IPS-NIHi7 (cell line): ENCODE results near the gene PKNOX1.
"Not testable (repeated sequence)": the region's sequence is repeated elsewhere in the genome, so short reads cannot be mapped to it uniquely, and the experiment has no call there.

ENCODE experiments used
- DNase-seq: peaks from one replicate; pipeline ENCODE4 v3.0.0; 2012; ENCODE audit warnings: mixed read lengths; ENCODE audit errors: extremely low spot score

Gene PKNOX1, protein sequence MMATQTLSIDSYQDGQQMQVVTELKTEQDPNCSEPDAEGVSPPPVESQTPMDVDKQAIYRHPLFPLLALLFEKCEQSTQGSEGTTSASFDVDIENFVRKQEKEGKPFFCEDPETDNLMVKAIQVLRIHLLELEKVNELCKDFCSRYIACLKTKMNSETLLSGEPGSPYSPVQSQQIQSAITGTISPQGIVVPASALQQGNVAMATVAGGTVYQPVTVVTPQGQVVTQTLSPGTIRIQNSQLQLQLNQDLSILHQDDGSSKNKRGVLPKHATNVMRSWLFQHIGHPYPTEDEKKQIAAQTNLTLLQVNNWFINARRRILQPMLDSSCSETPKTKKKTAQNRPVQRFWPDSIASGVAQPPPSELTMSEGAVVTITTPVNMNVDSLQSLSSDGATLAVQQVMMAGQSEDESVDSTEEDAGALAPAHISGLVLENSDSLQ

DNA sequence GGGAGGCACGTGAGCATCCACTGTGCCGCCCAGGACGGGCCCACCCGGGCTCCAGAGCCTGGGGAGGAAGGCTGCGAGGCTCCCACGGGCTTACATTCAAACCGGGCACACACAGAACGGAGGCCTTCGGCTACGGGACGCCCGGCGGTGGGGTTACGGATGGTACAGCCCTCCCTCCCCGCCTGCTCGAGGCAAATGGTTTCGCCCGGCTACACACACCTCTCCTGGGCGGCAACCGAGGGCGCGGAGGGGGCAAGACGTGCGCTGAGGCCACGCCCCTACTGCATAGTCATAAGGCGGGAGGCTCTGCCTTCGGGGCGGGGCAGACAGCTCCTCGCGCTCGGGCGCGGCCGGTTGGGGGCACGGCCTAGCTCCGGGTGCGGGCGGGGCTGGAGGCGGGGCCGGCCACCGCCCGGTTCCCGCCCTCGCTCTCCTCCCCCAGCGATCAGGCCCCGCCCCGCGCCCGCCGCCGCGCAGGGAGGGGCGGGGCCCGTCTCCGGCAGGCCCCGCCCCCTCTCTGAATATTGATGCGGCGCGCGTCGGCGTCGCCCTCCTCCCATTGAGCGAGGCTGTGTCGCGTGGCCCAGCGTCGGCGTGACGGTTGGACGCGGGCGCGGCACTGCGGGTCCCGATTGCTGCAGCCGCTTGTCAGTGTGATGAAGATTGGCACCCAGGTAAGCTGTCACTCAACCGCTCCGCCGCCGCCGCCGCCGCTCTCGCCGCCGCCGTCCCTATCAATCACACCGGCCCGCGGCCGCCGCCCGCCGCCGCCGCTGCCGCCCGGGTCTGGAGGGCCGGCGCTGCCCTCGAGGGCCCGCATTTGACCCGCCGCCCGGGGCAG is at the start of gene PKNOX1:
Gene PKNOX1, plus strand, starts transcription at position 572 of the 841 bp plus-strand sequence. CDS start 29,820 bp downstream, outside the sequence.
- DNase-seq: peak; percentile 98

DNA sequence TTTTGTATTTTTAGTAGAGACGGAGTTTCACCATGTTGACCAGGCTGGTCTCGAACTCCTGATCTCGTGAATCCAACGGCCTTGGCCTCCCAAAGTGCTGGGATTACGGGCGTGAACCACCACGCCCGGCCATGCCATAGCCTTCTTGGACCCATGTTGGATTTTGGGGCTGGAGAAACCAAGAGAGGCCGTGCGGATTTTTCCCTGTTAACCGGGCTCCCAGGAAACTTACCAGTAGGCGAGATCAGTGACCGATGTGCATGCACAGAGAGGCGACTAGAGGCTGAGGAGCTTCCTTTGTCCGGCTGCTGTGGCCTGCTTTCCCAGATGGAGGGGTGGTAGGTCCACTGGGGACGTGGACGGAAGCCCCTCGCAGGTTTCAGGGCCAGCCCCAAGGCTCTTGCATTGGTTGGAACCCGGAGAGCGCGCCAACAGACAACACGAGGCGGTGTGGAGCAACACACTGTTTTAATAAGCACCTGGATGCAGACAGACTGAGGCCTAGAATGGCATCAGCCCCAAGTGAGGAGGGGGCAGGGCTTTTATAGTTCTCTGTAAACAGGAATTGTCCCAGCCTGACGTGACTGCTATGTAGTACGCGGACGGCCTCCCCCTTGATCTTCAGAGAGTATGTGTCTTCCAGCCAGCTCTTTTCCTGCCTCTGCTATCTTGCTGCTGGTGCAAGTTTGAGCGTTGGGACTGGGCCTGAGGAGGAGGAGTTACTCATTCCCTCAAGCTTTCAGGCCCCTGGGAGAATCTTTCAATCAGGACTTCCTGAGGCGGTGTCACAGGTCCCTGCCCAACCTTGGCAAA is 49.0 kb upstream of the PKNOX1 start, which contains the start of gene ERVH48-1:
Gene ERVH48-1, minus strand, starts transcription at position 517 of the 813 bp plus-strand sequence. CDS start 6,624 bp downstream, outside the sequence.
- DNase-seq: peak; percentile 26

DNA sequence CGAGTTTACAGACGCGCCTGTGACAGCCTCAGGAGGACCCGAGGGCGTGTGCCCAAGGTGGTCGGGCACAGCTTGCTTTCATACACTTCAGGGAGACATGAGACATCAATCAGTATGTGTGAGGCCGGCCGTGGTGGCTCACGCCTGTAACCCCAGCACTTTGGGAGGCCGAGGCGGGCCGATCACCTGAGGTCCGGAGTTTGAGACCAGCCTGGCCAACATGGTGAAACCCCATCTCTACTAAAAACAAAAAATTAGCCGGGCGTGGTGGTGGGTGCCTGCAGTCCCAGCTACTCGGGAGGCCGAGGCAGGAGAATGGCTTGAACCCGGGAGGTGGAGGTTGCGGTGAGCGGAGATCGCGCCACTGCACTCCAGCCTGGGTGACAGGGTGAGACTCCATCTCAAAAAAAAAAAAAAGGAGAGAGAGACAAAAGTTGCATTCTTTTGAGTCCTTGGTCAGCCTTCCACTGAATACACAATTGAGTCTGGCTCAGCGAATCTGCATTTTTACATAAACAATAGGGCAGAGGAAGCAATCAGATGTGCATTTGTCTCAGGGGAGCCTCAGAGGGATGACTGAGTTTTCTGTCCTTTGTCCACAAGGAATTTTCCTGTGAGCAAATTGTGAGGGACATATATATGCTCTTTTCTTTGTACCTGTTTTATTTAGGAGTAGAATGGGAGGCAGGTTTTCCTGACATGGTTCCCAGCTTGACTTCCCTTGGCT is 46.7 kb upstream of the PKNOX1 start:
- not testable (repeated sequence) for DNase-seq

DNA sequence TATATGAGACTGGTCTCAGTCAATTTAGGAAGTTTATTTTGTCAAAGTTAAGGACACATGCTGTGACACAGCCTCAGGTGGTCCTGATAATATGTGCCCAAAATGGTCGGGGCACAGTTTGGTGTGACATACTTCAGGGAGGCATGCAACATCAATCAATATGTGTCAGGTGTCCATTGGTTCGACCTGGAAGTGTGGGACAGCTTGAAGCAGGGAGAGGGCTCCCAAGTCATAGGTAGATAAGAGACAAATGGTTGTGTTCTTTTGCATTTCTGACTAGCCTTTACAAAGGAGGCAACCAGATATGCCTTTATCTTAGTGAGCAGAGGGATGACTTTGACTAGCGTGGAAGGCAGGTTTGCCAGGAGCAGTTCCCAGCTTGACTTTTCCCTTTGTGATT is 44.4 kb upstream of the PKNOX1 start:
- no peak for DNase-seq

DNA sequence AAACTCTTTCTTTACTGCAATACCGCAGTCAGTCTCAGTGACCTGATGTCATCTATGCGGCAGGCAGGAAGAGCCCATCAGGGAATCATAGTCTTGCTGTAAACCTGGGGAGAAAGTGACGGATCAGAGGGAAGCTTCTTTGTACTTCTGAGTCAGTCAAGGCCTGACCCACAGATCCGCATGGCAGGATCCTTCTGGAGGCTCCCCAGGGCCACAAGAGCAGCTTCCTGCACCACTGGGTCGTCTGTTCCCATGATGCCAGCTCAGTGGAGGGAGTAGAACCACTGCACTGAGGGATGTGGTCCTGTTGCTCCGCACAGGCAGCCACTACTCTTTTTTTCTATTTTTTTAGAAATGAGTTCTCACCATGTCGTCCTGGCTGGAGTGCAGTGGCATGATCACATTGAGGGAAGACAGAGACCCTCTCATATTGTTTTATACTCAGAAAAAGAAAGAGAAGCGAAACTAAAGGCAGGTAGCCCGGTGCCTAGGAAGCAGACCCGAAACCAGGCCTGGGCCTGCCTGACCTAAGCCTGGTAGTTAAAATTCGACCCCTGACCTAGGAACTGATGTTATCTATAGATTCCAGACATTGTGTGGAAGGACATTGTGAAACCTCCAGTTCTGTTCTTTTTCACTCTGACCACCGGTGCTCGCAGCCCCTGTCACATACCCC is 42.7 kb upstream of the PKNOX1 start:
- peak; percentile 13 for DNase-seq

DNA sequence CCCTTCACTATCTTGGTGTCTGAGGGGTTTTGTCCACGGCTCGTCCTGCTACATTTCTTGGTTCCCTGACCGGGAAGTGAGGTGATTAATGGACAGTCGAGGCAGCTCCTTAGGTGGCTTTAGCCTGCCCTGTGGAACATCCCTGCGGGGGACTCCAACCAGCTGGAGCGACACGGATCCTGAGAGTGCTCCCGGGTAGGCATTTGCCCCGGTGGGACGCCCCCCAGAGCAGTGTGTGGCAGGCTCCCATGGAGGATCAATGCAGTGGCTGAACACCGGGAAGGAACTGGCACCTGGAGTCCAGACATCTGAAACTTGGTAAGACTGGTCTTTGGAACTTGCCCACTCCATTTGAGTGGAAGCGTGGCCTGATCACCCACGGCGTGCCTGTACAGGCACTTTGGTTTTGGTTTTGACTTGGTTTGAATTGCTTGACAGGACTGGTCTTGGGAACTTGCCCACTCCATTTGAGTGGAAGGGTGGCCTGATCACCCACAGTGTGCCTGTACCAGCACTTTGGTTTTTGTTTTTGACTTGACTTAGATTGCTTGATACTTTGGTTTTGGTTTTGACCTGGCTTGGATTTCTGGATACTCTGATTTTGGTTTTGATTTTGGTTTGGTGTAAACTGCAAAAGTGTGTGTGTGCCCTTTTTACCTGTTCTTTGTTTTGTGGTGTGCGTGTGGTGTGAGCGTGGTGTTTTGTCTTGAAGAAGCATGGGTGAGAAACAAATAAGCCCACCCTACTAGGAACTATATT is 41.8 kb upstream of the PKNOX1 start:
- DNase-seq: not testable (repeated sequence)

DNA sequence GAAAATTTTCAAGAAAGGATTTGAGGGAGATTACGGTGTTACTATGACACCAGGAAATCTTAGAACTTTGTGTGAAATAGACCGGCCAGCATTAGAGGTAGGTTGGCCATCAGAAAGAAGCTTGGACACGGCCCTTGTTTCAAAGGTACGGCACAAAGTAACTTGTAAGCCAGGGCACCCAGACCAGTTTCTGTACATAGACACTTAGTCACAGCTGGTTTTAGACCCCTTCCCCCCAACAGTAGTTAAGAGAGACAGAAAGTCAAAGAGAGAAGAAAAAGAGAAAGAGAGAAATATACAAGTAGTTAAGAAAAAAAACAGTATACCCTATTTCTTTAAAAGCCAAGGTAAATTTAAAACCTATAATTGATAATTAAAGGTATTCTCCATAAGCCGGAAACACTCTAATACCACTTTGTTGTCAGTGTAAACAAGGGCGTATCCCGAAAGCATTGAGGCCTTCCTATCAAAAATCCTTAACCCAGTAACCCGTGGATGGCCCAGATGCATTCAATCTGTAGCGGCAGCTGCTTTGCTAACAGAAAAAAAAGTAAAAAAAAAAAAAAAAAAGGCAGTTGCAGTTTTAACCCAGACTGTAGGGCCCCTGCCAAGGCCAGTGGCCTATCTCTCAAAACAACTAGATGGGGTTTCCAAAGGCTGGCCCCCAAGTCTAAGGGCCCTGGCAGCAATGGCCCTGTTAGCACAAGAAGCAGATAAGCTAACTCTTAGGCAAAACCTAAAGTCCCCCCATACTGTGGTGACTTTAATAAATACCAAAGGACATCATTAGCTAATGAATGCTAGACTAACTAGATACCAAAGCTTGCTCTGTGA is 41.0 kb upstream of the PKNOX1 start:
- DNase-seq: not testable (repeated sequence)

DNA sequence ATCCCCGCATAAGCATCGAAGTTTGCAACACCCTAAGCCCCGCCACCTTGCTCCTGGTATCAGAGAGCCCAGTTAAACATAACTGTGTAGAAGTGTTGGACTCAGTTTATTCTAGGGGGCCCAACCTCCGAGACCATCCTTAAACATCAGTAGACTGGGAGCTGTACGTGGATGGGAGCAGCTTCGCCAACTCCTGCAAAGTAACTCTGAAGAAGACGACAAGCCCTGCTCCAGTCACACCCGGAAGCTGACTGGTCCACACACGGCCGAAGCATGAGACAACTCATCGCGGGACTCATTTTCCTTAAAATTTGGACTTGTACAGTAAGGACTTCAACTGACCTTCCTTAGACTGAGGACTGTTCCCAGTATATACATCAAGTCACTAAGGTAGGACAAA is 40.4 kb upstream of the PKNOX1 start:
- not testable (repeated sequence) for DNase-seq

DNA sequence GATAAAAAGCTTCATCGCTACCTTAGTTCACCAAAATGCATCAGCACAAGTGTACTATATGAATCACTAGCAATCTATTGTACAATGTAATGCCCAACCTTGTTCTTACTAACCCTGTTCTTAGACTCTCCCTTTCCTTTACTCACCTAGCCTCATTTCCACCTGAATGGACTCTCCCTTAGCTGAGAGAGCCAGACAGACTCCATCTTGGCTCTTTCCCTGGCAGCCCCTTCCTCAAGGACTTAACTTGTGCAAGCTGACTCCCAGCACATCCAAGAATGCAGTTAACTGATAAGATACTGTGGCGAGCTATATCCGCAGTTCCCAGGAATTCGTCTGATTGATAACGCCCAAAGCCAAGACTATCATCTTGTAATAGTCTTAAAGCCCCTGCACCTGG is 38.0 kb upstream of the PKNOX1 start:
- not testable (repeated sequence) for DNase-seq

DNA sequence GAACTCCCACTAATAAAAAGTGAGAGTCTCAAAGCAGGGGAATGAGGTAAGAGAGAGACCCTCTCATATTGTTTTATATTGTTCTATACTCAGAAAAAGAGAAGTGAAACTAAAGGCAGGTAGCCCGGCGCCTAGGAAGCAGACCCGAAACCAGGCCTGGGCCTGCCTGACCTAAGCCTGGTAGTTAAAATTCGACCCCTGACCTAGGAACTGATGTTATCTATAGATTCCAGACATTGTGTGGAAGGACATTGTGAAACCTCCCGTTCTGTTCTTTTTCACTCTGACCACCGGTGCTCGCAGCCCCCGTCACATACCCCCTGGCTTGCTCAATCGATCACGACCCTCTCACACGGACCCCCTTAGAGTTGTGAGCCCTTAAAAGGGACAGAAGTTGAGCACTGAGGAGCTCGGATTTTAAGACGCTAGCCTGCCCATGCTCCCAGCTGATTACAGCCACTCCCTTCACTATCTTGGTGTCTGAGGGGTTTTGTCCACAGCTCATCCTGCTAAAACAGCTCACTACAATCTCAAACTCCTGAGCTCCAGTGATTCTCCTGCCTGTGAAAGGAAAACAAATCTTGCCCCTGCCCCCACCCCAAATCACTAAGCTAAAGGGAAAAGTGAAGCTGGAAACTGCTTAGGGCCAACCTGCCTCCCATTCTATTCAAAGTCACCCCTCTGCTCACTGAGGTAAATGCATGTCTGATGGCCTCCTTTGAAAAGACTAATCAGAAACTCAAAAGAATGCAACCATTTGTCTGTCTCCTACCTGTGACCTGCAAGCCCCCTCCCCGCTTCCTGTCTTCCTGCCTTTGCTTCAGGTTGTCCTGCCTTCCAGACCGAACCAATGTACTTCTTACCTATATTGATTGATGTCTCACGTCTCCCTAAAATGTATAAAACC is 37.1 kb upstream of the PKNOX1 start:
- DNase-seq: not testable (repeated sequence)

DNA sequence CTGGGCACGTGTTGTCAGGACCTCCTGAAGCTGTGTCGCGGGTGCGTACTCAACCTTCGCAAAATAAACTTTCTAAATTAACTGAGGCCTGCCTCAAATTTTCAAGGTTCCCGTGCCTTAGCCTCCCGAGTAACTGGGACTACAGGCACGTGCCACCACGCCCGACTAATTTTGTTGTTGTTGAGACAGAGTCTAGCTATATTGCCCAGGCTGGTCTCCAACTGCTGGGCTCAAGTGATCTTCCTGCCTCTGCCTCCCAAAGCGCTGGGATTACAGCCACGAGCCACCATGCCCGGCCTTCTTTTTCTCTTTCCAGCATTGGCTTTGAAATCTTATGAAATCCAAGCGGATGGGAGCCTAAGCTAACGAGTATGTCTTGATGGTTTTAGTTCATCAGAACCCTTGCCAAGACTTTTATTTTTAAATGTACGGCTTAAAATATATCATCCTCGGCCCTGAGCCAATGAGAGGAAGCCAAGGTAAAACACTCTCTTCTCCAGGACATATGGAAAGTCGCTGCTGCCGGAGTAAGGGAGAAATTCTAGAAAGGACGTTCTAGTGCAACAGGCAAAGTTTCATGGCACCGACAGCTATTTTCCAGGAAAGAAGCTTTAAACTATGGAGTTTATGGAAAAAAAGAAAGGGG is 36.3 kb upstream of the PKNOX1 start:
- no peak for DNase-seq

DNA sequence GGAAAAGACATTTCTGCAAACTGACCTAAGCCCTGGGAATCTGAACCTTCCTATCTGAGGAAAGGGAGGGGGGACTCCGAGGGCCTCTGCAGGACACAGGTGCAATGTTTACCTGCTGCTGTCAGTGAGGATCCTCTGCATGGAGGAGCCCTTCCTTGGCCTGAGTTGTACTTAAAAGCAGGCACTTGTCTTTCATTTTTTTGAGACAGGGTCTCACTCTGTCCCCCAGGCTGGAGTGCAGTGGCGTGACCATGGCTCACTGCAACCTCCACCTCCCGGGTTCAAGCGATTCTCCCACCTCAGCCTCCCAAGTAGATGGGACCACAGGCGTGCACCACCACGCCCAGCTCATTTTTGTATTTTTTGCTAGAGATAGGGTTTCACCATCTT is 35.8 kb upstream of the PKNOX1 start:
- DNase-seq: peak; percentile 43

DNA sequence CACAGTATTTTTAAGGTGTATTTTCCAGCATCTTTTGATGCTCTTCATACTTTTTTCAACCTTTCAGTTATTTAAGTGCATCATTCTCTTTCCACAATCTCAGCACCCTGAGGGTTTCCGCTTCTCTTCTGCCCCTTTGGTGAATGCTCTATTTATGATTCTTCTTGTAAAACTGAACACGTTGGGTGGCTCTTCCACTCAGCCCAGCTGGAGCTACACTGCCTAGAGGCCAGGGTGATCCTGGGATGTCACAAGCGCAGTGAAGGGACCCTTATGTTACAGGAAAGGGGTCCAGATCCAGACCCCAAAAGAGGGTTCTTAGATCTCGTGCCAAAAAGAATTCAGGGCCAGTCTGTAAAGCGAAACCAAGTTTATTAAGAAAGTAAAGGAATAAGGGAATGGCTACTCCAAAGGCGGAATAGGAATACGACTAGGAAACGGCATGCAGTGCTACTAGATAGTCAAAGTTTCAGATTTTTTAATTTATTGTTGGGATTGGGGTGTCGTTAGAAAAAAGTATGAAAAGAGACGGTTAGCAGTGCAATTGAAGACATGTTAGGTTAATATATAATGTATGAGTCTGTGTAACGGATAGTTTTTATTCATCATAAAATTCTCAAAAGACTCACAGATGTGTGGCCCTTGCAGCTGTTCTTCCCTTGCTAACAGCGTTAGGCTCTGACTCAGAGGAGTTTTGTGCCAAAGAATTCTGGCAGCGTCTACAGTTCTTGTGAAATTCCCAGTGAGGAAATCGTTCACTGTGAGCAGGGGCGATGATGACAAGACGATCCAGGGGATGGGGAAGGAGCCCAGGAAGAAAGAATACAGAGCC is 34.6 kb upstream of the PKNOX1 start:
- DNase-seq: no peak

DNA sequence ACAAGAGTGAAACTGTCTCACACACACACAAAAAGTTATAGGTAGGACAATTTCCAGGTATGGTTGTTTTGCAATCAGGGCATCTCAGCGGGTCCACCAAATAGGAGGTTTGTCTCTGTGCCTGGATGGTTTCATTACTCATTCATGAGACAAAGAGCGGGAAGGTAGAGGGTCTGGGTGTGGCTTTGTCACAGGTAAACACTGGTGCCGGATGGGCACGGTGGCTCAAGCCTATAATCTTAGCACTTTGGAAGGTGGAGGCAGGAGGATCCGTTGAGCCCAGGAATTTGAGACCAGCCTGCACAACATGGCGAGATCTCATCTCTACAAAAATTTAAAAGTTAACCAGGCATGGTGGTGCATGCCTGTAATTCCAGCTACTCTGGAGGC is 32.7 kb upstream of the PKNOX1 start:
- DNase-seq: no peak

DNA sequence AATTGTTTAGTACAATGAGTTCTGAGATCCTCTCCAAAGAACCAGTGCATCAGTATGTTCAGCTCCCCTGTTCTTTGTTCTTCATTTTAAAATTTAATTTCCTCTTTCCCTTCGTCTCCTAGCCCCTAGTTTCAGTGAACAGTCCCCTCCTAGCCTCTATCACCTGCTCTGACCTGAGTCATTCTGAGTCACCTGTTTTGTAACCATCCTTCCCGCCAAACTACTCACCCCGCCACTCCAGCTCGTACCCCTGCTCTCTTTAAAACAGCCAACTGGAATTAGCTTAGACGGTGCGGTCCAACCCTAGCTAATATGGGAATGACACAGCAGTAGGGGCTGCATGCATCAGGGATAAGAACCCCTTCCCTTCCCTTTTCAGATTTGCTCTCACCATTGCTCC is 32.1 kb upstream of the PKNOX1 start:
- DNase-seq: no peak

DNA sequence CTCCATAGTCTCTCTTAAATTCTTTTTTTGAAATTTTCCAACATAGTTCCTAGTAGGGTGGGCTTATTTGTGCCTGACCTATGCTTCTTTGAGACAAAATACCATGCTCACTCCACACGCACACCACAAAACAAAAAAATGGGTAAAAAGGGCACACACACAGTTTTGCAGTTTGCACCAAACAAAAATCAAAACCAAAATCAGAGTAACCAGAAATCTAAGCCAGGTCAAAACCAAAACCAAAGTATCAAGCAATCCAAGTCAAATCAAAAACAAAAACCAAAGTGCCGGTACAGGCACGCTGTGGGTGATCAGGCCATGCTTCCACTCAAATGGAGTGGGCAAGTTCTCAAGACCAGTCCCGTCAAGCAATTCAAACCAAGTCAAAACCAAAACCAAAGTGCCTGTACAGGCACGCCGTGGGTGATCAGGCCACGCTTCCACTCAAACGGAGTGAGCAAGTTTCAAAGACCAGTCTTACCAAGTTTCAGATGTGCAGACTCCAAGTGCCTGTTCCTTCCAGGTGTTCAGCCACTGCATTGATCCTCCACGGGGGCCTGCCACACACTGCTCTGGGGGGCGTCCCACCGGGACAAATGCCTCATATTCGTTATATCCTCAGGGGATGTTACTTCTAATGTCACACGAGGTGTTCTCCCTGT is 25.1 kb upstream of the PKNOX1 start:
- not testable (repeated sequence) for DNase-seq
